ENCODE measurements around the gene TADA2B. TPM values are rescaled to one million over a fixed set of nuclear protein-coding genes. Genes with fewer than 3 reads are reported as not detected.

TADA2B gene
- total and polyA plus RNA-seq, 2 experiments from 2014 or later = 3.6 to 11.4 TPM

DNA sequence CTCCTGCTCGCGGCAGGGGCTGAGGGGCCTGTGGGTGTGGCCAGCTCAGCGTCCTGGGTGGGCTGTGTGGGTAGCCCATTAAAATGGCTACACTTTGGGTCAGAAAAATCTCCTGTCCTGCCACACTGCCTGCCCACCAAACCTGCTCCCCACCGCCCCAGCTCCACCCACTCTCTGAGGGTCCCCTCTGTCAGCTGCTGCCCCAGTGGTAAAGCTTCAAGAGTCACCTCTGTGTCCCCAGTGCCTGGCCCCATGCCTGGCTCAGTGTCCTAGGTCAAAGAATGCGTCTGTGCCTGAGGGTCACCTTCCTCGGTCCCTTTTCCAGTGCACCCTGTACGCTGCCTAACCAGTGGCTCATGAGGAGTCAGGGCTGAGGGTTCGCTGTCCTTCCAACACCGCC lies 24.9 kb upstream of the TADA2B start:
- no peak for TF ChIP-seq JUNB (IDR thresholded peaks at IDR 0.05; ENCODE audit: unreplicated experiment)
- TF ChIP-seq, protein P1, sequence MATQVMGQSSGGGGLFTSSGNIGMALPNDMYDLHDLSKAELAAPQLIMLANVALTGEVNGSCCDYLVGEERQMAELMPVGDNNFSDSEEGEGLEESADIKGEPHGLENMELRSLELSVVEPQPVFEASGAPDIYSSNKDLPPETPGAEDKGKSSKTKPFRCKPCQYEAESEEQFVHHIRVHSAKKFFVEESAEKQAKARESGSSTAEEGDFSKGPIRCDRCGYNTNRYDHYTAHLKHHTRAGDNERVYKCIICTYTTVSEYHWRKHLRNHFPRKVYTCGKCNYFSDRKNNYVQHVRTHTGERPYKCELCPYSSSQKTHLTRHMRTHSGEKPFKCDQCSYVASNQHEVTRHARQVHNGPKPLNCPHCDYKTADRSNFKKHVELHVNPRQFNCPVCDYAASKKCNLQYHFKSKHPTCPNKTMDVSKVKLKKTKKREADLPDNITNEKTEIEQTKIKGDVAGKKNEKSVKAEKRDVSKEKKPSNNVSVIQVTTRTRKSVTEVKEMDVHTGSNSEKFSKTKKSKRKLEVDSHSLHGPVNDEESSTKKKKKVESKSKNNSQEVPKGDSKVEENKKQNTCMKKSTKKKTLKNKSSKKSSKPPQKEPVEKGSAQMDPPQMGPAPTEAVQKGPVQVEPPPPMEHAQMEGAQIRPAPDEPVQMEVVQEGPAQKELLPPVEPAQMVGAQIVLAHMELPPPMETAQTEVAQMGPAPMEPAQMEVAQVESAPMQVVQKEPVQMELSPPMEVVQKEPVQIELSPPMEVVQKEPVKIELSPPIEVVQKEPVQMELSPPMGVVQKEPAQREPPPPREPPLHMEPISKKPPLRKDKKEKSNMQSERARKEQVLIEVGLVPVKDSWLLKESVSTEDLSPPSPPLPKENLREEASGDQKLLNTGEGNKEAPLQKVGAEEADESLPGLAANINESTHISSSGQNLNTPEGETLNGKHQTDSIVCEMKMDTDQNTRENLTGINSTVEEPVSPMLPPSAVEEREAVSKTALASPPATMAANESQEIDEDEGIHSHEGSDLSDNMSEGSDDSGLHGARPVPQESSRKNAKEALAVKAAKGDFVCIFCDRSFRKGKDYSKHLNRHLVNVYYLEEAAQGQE (IDR thresholded peaks at IDR 0.05; ENCODE audit: unreplicated experiment) = no peak
- no peak for TF ChIP-seq ZNF114 (CRISPR knock-in tag; IDR thresholded peaks at IDR 0.05)
- no peak for TF ChIP-seq ZNF331 (CRISPR knock-in tag; IDR thresholded peaks at IDR 0.05; ENCODE audit: low read depth)
- TF ChIP-seq, protein P2, sequence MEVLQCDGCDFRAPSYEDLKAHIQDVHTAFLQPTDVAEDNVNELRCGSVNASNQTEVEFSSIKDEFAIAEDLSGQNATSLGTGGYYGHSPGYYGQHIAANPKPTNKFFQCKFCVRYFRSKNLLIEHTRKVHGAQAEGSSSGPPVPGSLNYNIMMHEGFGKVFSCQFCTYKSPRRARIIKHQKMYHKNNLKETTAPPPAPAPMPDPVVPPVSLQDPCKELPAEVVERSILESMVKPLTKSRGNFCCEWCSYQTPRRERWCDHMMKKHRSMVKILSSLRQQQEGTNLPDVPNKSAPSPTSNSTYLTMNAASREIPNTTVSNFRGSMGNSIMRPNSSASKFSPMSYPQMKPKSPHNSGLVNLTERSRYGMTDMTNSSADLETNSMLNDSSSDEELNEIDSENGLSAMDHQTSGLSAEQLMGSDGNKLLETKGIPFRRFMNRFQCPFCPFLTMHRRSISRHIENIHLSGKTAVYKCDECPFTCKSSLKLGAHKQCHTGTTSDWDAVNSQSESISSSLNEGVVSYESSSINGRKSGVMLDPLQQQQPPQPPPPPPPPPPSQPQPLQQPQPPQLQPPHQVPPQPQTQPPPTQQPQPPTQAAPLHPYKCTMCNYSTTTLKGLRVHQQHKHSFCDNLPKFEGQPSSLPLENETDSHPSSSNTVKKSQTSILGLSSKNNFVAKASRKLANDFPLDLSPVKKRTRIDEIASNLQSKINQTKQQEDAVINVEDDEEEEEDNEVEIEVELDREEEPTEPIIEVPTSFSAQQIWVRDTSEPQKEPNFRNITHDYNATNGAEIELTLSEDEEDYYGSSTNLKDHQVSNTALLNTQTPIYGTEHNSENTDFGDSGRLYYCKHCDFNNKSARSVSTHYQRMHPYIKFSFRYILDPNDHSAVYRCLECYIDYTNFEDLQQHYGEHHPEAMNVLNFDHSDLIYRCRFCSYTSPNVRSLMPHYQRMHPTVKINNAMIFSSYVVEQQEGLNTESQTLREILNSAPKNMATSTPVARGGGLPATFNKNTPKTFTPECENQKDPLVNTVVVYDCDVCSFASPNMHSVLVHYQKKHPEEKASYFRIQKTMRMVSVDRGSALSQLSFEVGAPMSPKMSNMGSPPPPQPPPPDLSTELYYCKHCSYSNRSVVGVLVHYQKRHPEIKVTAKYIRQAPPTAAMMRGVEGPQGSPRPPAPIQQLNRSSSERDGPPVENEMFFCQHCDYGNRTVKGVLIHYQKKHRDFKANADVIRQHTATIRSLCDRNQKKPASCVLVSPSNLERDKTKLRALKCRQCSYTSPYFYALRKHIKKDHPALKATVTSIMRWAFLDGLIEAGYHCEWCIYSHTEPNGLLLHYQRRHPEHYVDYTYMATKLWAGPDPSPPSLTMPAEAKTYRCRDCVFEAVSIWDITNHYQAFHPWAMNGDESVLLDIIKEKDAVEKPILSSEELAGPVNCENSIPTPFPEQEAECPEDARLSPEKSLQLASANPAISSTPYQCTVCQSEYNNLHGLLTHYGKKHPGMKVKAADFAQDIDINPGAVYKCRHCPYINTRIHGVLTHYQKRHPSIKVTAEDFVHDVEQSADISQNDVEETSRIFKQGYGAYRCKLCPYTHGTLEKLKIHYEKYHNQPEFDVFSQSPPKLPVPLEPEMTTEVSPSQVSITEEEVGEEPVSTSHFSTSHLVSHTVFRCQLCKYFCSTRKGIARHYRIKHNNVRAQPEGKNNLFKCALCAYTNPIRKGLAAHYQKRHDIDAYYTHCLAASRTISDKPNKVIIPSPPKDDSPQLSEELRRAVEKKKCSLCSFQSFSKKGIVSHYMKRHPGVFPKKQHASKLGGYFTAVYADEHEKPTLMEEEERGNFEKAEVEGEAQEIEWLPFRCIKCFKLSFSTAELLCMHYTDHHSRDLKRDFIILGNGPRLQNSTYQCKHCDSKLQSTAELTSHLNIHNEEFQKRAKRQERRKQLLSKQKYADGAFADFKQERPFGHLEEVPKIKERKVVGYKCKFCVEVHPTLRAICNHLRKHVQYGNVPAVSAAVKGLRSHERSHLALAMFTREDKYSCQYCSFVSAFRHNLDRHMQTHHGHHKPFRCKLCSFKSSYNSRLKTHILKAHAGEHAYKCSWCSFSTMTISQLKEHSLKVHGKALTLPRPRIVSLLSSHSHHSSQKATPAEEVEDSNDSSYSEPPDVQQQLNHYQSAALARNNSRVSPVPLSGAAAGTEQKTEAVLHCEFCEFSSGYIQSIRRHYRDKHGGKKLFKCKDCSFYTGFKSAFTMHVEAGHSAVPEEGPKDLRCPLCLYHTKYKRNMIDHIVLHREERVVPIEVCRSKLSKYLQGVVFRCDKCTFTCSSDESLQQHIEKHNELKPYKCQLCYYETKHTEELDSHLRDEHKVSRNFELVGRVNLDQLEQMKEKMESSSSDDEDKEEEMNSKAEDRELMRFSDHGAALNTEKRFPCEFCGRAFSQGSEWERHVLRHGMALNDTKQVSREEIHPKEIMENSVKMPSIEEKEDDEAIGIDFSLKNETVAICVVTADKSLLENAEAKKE (CRISPR knock-in tag; IDR thresholded peaks at IDR 0.05) = no peak
- TF ChIP-seq CREB1 (CRISPR knock-in tag; IDR thresholded peaks at IDR 0.05; ENCODE audit: low read depth) = no peak
- no peak for TF ChIP-seq EZH2phosphoT487 (IDR thresholded peaks at IDR 0.05; ENCODE audit: unreplicated experiment)
- H3K27me3 Mint-ChIP-seq (ENCODE audit: insufficient read depth, low read depth, poor library complexity) = peaks cover 8% of the 10 kb centered on the region
- H3K36me3 Mint-ChIP-seq (ENCODE audit: low read depth) = peaks cover 70% of the 10 kb centered on the region
- no peak overlapping the region for H3K4me3 ChIP-seq
- no peaks in the 10 kb centered on the region; the same call in 2 of the 3 replicates for H3K9me3 Mint-ChIP-seq
- no peaks in the 10 kb centered on the region for H3K4me1 ChIP-seq (ENCODE audit: insufficient read depth)
- peaks cover 6% of the 10 kb centered on the region for H3K79me2 ChIP-seq (replicated peaks; ENCODE audit: insufficient read depth)
- no peaks in the 10 kb centered on the region for H3F3A ChIP-seq (replicated peaks; ENCODE audit: low read depth)
- peaks cover 23% of the 10 kb centered on the region for H4K20me1 ChIP-seq (replicated peaks; ENCODE audit: insufficient read depth)
- H3K27me3 ChIP-seq (ENCODE audit: insufficient read depth) = no peaks in the 10 kb centered on the region
- H3K4me3 Mint-ChIP-seq = no peak overlapping the region
- no peaks in the 10 kb centered on the region for H3K9me2 ChIP-seq (ENCODE audit: insufficient read depth)
- H3K4me1 Mint-ChIP-seq = peaks cover 18% of the 10 kb centered on the region
- no peak overlapping the region for H2AFZ ChIP-seq
- H3K27ac Mint-ChIP-seq = no peak overlapping the region
- no peak overlapping the region for H3K4me2 ChIP-seq
- no peaks in the 10 kb centered on the region; the same call in 1 of the 2 replicates for H3K36me3 ChIP-seq (ENCODE audit: insufficient read depth)
- no peak for ATAC-seq
- DNase-seq (ENCODE audit: low spot score) = no peak
- H3K27ac ChIP-seq (ENCODE audit: low read depth) = no peak overlapping the region

Measured in GM23338 (cell line).